Right forelimb (tissue), 1 donor: ENCODE data around the gene SCIN.
"Not testable (repeated sequence)": the region's sequence is repeated elsewhere in the genome, so short reads cannot be mapped to it uniquely, and the experiment has no call there.

Experiments
- DNase-seq: peaks from one replicate; pipeline ENCODE4 v3.0.0-alpha.2; 2018

SCIN gene

DNA sequence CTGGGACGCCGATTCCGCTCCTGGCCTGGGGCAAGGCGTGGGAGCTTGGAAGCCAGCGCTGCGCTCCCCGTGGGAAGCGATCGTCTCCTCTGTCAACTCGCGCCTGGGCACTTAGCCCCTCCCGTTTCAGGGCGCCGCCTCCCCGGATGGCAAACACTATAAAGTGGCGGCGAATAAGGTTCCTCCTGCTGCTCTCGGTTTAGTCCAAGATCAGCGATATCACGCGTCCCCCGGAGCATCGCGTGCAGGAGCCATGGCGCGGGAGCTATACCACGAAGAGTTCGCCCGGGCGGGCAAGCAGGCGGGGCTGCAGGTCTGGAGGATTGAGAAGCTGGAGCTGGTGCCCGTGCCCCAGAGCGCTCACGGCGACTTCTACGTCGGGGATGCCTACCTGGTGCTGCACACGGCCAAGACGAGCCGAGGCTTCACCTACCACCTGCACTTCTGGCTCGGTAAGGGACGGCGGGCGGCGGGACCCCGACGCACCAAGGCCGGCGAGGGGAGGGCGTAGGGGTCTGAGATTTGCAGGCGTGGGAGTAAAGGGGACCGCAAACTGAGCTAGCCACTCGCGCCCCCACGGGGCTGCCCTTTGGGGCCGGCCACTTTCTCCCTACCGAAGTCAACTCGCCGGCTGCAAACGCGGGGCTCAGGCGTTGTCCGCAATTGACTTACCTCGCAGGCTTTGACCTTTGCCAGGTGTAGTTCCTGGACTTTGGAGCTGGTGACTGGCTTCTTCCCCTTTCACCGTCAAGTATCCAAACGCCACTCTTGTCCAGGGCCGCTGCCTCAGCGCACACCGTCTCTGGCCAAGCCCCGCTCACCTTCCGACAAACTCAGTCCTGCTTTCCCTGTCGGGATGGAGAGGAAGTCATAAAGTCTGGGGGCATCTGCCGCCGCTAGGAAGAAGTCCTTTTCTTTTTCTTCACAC is at the start of gene SCIN:
SCIN (plus strand) TSS at position 187 of the 928 bp plus-strand sequence; CDS start at position 254, 67 bp downstream.
- DNase-seq = peak; percentile 67

DNA sequence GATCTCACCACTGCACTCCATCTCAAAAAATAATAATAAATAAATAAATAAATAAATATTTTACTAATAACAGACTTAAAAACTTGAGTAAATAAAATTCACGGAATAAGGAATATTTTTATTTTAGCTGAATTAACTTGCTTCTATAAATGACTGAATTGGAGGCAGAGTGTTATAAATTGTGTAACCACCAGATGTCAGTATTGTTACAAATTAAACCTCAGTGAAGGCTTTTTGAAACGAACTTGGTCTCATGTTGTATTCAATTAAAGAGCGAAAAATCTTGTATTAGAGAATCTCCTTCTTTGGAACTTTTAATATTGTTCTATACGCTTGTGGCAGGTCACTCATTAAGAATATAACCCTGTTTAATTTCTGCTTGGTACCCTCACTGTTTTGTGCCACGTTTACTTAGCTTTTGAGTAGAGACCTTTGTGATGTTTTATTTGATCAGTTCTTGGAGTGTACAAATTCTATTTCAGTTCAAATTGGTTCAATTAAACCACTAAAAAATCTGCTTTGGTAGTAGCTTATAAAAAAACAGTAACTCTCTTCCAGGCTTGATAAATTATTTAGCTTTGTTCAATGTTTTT is 45.6 kb upstream of the SCIN start:
- DNase-seq = no peak

DNA sequence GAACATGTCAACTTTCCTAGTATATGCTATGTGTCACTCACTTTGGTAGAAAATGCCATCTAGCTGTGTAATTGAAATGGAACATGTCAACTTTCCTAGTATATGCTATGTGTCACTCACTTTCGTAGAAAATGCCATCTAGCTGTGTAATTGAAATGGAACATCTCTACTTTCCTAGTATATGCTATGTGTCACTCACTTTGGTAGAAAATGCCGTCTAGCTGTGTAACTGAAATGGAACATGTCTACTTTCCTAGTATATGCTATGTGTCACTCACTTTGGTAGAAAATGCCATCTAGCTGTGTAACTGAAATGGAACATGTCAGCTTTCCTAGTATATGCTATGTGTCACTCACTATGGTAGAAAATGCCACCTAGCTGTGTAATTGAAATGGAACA is 43.8 kb upstream of the SCIN start:
- not testable (repeated sequence) for DNase-seq

DNA sequence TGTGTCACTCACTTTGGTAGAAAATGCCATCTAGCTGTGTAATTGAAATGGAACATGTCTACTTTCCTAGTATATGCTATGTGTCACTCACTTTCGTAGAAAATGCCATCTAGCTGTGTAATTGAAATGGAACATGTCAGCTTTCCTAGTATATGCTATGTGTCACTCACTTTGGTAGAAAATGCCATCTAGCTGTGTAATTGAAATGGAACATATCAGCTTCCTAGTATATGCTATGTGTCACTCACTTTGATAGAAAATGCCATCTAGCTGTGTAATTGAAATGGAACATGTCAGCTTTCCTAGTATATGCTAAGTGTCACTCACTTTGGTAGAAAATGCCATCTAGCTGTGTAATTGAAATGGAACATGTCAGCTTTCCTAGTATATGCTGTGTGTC is 42.9 kb upstream of the SCIN start:
- DNase-seq = not testable (repeated sequence)

DNA sequence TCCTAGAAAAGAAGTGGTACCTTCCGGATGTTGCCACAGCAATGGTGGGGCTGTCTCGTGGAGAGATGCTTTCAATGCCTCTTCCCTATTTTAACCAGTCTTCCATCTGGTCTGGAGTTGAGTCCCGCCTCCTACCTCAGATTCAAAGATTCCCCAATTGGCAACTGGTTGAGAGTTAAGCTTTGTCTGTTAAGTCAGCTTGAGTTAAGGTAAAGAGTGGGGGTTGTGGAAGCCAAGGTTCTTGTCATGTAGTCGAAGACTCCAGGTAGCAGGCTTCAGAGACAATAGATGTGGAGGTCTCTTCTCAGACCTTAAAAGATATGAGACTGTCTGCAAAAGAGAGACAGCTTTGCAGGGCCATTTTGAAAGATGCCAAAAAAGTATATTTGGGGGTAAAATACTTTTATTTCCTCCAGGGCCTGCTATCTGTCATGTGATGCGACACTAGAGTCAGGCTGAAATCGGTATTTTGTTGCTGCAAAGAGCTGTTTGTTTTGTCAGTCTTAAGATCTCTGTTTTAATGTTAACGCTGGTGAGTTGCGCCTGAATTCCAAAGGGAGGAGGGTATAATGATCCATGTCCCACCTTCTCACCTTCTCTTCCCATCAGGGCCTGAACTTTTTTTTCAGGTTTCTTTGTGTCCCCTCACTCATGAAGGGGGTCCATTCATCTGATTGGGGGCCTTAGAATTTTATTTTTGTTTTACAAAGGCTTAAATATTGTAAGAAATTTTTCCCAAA is 40.4 kb upstream of the SCIN start:
- DNase-seq = no peak

DNA sequence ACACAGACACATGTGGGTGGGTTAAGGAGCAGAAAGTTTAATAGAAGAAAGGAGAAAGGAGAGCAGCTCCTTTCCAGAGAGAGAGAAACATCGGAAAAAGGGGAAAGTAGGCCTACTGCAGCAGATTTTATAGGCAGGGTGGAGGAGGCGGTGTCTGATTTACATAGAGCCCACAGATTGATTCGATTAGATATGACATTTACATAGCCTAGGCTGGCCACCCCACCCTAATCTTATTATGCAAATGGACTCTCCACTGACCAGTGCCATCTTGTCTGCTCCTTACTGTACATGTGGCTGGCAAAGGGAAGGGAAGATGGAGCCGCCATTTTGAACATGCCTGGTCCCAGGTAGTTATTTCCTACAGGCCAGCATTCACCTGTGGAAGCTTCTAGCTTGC is 38.7 kb upstream of the SCIN start:
- no peak for DNase-seq

DNA sequence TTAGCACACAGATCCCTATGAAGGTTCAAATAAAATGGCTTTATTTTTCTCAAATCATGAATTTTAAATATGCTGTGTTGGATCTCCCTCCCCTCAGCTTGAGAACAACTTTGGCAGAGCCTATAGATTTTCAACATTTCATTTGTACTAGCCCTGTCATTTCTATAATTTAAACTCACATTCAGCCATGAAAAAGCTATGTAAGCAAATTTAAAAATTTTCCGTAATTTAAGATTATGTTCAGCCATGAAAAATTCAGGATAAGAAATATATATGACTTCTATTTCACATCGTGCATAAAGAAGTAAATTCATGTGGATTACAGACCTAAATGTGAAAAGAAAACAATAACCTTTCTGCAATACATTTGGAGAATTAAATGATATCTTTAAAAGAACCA is 36.5 kb upstream of the SCIN start:
- DNase-seq = no peak

DNA sequence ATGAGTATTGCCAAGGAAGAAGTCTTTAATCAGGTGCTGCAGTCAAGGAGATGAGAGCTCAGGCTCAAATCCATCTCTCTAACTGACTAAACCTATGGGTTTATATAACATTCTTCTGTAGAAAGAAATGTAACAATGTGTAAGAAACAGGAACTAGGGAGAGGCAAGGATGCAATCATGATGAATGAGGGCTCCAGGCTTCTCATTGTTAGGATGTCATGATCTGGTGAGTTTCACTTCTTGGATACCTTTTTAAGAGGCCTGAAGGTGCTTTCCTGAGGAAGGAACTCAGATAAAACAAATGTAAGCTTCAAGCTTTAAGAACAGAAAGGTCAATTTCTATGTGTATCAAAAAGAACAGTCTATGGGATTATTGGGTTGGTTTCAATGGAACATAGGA is 30.8 kb upstream of the SCIN start:
- no peak for DNase-seq

DNA sequence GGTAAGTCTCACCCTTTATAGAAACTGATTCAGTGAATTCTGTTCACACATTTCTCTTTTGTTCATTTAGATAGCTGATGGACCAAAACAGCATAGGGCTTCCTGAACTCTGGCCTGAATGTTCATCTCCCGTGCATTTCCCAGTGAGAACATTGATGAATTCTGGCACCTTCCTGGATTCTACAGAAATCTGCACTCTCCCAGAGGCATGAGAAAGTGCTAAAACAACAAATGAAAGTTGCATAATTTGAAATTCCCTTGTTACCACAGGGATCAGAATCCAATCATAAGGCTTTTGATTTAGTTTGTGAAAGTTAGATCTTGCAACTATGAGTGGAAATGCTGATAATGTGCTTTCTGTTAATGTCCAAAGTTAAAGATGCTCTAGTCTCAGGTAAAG is 29.7 kb upstream of the SCIN start:
- DNase-seq = no peak

DNA sequence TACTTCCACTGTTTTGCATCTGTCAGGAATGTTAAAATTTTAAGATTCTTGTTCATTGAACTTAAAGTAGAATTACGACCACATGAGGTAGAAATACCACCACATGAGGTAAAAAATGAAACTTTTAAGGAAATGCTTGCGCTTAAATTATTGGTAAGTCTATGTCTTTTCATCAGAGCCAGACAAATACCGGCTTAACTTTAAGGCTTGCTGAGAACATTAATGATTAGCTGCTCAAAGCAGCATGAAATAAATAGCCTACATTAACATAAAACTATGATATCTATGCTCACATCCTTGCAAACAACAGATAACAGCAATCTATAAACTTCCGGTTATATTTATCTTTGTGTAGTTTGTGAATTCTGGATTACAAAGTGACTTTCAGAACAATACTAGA is 26.9 kb upstream of the SCIN start:
- no peak for DNase-seq

DNA sequence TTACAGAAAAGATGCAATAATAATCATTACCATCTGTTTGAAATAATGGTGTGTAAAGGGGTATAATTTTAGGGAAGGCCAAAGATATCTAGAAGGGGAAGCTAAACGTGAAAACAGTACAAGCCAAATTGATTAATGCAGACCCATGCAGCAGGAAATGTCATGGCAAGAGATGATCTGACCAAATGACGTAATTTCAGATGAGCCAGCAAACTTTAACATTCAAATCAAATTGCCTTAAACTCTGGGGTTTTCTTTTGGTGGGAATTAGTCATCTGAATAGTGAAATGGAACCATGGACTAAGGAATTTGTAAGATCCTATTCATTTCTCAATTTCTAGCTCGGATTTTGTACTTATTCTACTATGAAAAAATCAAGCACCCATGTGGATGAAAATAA is 21.4 kb upstream of the SCIN start:
- DNase-seq = no peak

DNA sequence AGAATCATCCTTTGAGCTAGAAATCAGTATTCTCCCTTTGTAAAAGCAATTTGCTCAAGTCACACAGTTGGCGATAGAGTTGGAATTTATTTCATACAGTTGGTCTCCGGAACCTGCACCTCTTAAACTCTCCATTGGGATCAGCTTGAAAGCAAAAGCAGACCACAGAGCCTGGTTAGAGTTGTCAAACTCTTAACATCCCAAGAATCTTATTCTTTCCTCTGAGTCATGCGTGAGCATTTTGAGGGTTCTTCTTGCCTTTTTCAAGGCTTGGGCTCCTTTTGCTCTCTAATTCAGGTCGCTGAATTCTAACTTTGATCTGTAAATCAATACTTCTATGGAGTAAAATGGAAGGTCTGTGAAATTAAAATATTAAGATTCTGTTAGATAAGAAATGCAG is 19.6 kb upstream of the SCIN start:
- no peak for DNase-seq

DNA sequence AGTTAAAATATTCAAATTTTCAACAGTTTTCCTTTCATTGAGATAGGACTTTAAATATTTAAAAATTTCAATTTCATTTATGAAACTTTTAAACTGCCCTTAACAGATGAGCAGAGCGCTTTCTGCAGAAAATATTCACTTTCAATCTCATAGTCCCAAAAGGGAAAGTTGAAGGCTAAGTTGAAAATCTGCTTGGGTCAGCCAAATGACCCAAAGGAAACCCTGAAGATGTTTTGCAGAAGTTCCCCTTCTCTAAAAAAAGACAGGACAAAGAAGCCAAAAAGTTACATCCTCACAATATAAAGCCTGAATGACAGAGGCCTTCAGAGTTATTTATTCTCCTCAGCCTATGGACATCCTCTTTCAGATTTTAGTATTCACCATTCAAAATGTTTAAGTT is 17.6 kb upstream of the SCIN start:
- no peak for DNase-seq

DNA sequence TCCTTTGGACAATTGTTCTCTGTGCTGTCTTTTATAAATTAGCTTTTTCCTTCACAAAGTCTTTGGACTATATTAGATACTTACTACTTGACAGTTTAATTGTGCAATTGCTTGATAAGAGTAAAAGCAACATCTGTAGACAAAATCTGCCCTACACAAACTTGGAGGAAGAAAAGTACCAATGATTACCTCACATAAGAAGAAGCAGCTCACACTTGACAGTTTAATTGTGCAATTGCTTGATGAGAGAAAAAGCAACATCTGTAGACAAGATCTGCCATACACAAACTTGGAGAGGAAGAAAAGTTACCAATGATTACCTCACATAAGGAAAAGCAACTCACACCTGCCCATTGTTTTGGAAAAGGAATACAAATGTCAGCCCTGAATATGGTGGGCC is 17.1 kb upstream of the SCIN start:
- DNase-seq = no peak

DNA sequence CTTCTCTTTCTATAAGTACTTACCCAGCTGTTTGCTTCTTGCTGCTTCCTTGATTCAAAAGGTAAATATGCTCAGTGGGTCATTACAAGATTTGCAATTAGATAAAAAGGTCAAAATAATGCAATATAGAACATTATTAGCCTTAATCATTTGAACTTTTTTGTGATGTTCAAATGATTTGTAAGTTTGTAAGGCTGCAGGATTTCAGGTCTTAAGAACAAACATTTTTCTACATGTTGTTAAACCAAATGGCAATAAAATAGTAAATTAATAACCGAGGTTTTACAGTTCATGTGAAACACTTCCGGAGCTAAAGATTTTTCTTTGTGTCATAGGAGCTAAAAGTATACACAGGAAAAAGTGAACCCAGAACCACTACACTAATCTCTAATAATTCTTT is 16.2 kb upstream of the SCIN start:
- DNase-seq = no peak

DNA sequence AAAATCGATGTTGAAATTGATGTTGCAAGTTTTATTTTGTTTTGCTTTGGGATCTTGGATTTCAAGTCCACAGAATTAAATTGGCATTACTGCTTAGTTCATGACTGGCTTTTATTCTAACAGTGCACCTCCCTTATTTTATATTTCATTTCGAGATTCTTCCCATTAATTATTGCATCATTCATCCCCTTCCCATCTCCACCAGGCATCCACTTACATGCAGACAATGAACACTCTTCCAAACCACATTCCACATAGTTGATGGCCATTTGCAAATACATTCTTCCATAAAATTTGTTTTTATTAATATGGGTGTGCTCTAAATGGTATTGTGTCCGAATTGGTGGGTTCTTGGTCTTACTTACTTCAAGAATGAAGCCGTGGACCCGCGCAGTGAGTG is 15.6 kb upstream of the SCIN start:
- DNase-seq = no peak

DNA sequence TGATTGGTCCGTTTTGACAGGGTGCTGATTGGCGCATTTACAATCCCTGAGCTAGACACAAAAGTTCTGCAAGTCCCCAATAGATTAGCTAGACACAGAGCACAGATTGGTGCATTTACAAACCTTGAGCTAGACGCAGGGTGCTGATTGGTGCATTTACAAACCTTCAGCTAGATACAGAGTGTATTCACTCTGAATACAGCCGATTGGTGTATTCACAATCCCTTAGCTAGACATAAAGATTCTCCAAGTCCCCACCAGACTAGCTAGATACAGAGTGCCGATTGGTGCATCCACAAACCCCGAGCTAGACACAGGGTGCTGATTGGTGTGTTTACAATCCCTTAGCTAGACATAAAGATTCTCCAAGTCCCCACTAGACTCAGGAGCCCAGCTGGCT is 14.8 kb upstream of the SCIN start:
- DNase-seq = not testable (repeated sequence)

DNA sequence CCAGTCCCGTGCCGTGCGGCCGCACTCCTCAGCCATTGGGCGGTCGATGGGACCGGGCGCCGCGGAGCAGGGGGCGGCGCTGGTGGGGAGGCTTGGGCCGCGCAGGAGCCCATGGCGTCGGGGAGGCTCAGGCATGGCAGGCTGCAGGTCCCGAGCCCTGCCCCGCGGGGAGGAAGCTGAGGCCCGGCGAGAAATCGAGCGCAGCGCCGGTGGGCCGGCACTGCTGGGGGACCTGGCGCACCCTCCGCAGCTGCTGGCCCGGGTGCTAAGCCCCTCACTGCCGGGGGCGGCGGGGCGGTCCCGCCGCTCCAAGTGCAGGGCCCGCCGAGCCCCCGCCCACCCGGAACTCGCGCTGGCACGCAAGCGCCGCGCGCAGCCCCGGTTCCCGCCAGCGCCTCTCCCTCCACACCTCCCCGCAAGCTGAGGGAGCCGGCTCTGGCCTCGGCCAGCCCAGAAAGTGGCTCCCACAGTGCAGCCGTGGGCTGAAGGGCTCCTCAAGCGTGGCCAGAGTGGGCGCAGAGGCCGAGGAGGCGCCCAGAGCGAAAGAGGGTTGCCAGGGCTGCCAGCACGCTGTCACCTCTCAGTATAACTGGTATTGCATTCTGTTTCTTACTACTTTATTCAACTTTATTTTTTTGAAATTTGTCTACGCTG is 14.3 kb upstream of the SCIN start:
- DNase-seq = not testable (repeated sequence)

DNA sequence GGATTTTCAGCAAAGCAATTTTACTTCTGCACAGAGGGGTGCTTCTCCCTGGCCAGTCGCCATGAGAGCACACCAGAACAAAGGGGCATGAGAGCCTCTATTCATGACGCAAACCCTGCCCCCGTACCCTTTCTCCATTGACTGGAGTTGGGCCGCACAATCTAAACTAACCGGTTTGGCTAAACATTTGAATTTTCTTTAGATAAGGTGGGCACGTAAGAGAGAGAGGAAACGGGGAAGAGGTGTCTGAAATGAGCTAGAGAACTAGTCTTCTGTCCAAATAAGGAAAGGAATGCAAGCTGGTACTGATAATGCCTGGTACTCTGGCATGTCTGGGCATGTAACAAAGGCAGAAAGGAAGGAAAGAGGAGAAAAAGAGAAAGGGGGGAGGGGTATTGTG is 13.2 kb upstream of the SCIN start:
- DNase-seq = no peak

DNA sequence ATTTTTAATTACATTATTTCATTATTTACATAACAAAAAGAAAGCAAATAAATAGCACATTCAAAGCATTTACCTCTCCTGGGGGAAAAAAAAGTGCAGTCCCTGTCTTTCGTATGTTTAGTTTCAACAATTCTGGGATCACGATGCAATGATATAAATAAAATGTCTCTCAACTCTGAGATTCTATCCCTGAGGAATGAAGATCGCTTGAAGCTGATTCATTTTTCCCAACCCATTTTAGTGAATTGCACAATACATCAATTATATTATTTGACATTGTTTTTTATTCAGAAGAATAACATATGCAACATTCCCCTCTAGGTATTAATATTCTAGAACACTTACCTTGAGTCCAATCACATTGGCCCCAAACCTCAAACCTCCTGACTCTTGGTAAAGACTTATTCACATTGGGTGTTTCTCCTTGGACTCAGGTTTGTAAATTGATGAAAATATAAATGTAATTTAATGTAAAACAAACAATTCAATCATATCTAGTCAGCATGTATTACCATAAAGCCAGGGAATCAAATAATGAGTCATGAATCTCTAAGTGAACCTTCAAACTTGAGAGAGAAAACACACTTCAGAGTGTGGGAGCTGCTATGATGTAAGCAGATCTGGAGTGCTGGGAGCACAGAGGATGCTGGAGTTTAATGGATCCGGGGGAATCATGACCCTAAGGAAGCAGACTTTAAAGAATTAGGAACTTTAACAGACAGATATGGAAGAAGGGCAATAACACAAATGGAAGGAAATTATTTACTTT is 5.3 kb upstream of the SCIN start:
- no peak for DNase-seq

DNA sequence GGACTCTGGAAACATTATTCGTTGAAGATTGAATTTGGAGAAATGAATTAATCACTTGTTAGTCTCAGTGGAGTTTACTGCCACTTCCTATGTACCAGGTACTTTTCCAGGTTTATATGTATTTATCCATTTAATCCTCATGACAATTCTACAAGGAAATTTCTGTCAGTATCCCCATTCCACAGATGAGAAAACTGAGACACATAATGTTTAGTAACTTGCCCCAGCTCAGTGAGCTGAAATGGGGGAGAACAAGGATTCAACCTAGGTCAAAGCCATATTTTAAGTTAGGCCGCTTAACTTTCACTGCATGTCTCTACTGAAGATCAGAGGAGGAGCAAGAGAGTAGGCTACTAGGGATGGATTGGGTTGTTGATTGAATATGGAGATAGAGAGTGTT is 4.6 kb upstream of the SCIN start:
- no peak for DNase-seq

DNA sequence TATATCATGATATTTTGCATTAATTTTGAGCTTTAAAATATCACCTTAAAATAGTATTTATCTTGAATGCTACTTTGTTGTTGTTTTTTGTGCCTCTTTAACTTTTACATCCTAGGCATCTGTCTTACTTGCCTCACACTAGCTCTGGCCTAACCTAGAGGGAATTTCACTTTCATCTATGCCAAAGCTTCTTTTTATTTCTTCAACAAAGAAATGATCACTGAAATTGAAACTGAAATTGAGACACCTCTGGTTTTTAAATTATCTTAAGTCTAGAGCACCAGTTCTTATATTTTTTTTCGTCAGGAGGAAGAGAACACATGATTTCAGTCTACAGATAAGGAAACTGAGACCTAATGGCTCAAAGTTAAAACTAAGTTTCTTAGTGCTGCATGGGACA is 3.5 kb upstream of the SCIN start:
- no peak for DNase-seq

DNA sequence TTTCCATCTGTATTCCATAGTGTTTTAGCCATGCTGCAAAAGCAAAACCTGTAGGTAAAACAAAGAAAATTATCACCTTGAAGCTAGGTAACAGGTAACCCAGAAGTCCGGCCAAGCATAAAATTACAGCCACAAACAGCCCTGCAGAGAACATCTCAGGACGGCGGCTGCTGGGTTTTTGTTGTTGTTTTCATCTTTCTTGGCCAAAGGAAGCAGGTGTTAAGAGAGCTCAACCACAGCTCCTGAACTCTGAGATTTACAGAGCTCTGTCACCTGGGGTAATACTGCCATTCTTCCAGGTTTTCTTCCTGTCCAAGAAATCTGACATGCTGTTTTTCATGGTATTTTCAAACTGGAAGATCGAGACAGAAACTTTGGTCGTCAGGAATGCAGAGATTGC is 847 bp upstream of the SCIN start:
- no peak for DNase-seq
